NCI-H510A (cell line): ENCODE data around the gene INPP1.
A peak's percentile ranks its signal among the peaks of the same experiment; 100 is the strongest.
"Not testable (repeated sequence)": the region's sequence is repeated elsewhere in the genome, so short reads cannot be mapped to it uniquely, and the experiment has no call there.

Experiments
- DNase-seq: peaks from one replicate; lab custom pipeline; 2025; lab: John Stamatoyannopoulos, UW

Gene INPP1, protein sequence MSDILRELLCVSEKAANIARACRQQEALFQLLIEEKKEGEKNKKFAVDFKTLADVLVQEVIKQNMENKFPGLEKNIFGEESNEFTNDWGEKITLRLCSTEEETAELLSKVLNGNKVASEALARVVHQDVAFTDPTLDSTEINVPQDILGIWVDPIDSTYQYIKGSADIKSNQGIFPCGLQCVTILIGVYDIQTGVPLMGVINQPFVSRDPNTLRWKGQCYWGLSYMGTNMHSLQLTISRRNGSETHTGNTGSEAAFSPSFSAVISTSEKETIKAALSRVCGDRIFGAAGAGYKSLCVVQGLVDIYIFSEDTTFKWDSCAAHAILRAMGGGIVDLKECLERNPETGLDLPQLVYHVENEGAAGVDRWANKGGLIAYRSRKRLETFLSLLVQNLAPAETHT

DNA sequence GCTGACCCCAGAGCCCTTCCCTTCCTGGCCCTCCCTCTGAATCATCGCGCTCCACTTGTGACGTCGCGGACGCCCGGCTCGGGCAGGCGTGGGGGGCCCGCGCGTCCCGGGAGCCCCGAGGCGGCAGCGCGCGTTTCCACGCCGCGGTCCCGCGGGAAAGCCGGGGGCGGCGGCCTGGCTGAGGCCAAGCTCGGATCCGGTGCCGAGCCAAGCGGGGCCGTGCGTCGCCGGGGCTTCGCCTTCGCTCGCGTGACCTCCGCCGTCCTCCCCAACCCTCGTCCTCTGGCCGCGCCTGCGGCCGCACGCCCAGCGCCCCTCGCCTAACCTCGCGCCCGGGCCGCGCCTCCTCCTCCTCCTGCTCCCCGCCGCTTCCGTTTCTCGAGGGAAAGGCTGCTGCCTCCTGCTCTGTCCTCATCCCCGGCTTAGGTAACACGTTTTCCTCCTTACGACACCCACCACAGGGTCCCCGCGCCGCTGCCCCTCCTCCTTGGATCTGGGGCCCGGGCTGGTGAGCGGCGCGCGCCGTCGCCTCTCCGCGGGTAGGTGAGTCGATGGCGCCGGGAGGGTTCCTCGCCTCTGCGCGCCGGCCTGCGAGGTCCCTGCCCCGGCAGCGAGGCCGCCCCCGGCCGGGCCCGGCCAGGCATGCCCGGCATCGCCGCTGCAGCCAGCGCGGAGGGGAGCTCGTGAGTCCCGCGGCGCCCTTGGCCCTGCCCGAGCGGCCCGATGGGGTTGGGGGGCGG, at the start of gene INPP1:
INPP1 (plus strand) TSS at position 54 of the 740 bp plus-strand sequence. CDS start 16,514 bp downstream, outside the sequence.
- DNase-seq: peak; percentile 12

DNA sequence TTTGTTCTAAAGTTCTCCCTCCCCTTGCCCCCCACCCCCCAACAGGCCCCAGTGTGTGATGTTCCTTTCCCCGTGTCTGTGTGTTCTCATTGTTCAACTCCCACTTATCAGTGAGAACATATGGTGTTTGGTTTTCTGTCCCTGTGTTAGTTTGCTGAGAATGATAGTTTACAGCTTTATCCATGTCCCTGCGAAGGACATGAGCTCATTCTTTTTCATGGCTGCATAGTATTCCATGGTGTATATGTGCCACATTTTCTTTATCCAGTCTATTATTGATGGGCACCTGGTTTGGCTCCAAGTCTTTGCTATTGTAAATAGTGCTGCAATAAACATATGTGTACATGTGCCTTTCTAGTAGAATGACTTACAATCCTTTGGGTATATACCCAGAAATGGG, 45.5 kb upstream of the INPP1 start:
- not testable (repeated sequence) for DNase-seq

DNA sequence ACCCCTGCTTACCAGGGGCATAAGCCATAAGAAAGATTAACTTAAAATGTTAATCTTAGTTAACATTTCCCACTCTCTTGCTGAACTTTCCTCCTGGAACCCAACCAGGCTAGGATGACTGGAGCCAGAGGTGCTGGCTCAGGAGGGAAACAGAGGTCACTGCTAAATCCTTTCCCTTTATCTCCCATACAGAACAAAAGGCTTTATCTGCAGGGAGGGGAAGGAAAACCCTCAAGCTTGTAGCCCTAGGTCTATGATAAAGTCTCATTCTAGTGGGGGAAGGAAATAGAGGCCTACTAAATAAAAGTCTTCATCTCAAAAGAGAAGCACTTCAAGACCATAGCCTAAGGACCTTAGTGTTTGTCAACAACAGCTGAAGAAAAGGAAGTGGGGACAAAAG, 42.4 kb upstream of the INPP1 start:
- DNase-seq: no peak

DNA sequence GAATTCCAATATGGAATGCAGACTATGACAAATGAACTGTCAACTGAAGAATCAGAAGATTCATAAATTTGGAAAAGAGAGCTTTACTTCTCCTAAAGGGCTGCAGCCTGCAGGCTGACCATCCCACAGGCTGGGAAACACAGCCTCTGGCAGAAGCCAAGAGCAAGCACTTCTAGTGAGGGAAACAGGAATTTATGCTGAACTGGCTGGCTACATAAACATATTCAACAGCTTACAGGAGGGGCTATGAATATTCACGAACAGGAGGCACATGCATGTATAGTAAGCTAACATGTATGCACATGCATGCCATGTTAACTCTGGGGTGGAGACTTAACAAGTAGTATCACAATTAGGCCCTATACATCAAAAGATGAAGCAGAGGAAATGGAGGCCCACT, 41.3 kb upstream of the INPP1 start:
- DNase-seq: no peak

DNA sequence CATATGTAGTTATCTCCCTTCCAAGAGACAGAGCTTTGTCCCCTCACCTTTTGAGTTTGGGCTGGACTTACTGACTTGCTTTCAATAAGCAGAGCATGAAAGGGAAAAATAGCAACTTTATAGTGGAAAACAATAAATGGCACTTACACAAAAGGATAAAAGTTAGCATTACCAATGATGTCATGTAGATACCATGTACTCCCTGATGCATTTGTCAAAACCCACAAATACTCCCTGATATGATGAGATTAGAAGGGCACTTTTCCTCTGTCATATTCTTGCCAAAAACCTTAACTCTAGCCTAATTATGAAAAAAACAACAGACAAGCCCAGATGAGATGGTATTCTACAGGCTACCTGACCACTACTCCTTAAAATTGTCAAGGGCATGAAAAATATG, 39.7 kb upstream of the INPP1 start:
- DNase-seq: no peak

DNA sequence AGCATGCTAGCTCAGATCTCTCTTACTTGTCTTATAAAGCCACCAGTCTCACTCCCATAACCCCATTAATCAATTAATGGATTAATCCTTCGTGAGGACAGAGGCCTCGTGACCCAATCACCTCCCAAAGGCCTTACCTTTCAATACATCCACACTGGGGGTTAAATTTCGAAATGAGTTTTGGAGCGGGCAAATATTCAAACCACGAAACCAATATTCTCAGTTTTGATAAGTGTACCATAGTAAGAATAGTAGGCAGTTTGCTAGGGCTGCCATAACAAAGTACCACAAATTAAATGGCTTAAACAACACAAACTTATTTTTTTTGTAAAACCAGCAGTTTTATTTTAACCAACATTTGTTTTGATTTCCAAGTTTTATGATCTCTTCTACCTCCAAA, 39.0 kb upstream of the INPP1 start:
- no peak for DNase-seq

DNA sequence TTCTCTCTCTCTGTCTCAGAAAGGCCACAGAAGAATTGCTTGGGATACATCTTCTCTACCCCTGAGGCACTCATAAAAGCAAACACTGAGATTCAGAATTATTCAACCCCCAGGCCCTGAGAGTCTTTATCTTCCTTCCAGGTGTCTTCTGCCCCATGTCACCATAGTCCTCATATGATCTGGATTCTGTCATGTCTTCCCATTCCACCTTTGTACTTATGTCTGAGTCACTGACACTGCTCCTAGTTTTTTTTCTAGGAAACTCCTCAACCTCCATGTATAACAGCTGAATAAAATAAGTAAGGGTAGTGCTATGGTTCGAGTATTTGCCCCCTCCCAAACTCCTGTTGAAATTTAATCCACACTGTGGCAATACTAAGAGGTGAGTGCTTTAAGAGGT, 35.4 kb upstream of the INPP1 start:
- DNase-seq: no peak

DNA sequence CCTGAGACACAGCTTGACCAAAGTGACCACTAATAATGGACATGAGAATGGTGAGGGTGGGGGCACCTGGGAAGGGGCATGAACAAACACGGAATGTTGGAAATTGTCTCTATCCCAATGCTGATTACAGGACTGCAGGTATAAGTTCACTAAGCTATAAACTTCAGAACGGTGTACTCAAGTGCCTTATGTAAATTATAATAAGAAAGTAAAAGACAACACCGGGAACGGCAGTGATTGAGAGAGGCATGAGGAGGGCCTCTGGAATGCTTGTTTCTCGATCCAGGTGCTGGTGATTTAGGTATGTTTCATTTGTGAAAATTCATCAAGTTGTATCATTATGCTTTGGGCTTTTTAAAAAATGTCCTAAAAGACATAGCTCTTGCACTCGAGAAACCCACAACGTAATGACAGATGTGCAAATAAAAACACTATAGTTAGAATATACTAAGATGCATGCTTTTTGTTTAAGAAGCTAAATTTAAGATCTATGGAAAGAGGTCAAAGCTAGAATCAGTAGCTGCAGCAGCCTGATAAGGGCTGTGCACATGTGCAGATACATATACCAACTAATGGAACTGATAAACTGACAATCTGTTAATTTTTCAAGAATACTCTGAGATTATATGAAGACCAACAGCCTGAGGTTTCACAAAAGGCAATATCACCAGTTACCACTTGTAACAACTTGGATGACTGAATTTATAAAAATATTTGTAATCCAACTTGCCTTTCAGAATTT, 31.3 kb upstream of the INPP1 start:
- no peak for DNase-seq

DNA sequence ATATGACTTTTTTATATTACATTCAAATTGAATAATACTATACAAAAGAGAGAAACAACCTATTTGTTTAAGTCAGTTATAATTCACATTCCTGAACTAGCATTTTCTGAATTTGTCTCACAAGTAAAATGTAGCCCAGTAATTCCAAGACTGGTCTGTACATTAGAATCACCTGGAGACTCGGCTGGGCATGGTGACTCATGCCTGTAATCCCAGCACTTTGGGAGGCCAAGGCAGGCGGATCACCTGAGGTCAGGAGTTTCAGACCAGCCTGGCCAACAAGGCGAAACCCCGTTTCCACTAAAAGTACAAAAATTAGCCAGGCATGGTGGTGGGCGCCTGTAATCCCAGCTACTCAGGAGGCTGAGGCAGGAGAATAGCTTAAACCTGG, 30.8 kb upstream of the INPP1 start:
- DNase-seq: not testable (repeated sequence)

DNA sequence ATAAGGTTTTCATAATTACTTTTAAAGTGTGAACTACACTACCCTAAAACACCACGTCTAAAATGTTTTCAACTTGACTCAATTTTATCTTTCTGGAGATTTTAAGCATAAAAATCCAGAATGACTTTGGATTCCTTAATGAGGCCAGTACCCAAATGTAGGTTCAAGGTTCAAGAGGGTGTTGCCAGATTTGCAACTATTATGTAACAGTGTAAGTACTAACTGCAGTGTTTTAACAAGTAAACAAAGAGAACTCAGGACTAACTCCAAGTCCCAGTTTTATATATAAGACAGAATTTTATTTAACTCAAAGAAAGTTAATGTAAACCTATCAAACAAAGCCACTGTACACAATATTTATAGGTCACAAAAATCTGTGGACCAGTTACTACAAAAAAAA, 29.5 kb upstream of the INPP1 start:
- no peak for DNase-seq

DNA sequence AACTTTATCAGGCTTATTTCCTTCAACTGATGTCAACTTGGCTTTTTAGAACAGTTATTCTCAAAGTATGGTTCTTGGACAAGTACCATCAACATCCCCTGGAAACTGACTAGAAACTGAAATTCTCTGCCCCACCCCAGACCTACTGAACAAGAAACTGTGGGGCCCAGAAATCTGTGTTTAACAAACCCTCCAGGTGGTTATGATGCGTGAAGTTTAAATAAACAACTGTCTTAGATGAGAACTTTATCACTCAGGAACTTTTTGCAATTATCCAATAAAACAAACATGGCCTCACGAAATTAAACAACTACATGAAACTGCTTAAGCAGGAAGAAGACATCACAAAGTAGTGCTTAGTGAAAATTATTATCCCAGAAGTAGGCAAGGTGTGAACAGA, 28.1 kb upstream of the INPP1 start:
- peak; percentile 50 for DNase-seq

DNA sequence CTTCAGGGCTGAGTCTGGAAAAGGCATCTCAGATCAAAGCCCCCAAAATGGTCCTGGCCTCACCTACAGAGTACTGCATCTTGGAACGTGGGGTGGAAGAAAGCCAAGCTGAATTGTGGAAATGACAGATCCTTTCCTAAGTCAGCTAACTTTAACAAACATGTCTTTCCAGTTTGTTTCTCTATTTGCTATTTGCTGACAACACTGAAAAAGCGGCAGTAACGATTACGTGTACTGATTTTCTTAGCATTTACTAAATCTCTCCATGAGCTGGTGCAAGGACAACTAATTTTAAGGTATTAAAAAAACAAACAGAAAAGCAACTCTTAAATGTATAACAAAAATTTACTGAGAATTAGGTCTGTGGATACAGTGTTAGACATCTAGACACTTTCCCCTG, 24.9 kb upstream of the INPP1 start:
- DNase-seq: no peak

DNA sequence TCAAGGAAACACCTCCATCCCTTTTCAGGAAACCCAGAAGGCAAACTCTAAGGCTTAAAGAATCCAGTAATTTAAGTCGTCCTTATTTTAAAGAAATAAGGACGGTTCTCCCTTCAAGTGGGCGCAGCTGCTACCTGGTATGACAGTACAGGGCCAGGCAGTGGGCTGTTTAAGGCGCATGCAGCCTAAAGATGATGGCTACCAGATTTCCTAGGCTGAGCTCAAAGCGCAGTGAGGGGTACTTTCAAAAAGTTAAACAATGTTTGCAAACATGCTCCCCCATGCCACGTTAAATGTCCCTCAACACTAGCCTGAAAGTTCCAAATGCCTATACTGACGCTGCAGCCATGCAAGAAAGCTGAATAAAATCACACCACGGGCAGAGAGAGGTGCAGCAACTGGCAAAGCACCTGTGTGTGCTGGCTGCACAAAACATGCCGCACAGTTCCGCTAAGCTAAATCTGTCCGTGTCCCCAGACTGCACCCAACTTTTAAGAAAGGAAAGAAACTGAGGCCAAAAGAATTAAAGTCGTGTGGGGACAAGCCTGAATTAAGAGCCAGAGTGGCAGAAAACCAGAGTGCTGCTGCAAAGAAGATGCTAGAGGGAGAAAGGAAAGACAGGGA, 24.3 kb upstream of the INPP1 start:
- no peak for DNase-seq

DNA sequence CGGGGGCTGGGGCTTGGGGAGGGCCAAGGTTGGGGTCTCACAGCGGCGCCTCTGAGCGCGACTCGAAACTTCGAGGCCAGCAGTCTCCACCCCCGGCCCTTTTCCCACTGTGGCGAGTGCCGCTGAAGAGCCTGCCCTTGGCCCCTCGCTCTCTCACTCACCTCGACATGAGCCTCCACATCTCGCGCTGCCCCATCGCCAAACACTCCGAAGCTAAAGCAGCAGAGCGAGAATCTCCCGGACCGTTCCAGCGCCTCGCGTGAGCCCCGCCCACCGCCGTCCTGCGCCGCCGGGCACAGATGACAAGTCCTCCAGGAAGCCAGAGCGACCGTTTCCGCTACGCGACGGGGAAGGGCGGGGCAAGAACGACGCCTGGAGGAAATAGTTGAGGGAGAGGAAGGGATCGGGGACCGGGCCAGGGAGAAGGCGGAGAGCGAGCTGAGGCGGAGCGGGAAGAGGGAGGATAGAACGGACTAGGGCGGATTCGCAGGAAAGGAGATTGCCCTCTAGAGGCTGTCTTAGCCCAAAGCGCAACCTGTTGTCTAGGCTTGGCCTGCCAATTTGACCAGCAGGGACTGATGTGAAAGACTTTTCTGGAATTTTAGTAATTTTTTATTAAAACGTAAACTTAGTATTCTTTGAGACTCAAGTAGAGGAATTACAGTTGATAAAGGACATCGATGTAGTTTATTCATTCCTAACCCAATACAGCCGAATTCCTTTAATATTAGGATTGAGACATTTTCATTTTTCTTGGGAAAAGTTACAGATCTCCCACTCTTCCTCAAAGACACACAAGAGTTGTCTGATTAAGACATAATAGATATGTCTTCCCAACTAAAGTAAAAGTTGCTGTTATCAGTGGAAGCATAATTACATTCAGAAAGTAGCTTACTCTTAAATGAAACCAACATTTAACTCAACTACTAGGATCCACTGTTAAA, 23.6 kb upstream of the INPP1 start, which contains the start of gene HIBCH:
HIBCH (minus strand) TSS at position 272 of the 944 bp plus-strand sequence; CDS start at position 196, 76 bp downstream.
- peak; percentile 96 for DNase-seq

DNA sequence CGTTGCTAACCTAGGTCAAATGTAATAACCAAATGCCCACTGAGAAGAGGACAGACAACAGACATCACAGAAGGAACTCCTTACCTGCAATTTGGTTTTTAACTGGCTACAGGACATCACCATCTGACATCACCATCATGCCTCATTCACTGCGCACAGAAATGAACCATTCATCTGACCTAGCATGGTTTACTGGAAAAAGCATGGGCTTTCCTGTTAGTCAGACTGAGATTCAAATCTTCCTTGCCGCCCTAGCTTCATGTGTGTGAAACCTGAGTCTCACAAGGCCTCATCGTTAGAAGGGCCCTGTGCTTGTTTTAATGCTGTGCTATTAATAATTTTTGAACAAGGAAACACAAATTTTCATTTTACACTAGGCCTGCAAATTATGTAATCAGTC, 22.7 kb upstream of the INPP1 start:
- DNase-seq: no peak

DNA sequence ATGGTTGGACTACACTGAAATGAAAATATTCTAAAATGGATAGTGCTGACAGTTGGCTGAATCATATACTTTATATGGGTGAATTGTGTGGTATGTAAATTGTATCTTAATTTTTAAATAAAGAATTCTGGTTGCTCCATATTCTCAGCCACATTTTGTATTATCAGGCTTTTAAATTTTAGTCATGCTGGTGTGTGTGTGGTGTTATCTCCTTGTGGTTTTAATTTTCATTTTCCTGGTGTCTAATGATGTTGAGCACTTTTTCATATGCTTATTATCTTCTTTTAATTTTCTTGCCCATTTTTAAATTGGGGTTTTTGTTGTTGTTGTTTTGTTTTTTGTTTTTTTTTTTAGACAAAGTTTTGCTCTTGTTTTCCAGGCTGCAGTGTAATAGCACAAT, 20.0 kb upstream of the INPP1 start:
- no peak for DNase-seq

DNA sequence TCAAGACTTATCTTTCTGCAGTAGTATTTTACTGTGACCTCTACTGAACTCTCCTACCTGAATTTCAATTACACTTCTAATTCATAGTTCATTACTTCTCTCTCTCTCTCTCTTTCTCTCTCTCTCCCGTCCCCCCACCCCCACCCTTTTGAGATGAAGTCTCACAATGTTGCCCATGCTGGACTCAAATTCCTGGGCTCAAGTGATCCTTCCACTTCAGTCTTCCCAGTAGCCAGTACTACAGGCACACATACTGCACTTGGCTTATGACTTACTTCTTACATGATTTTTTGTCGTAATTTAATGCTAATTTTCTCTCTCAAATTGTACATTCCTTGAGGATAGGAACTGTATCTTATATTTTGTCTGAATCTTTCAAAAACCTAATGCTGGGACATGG, 17.8 kb upstream of the INPP1 start:
- DNase-seq: no peak

DNA sequence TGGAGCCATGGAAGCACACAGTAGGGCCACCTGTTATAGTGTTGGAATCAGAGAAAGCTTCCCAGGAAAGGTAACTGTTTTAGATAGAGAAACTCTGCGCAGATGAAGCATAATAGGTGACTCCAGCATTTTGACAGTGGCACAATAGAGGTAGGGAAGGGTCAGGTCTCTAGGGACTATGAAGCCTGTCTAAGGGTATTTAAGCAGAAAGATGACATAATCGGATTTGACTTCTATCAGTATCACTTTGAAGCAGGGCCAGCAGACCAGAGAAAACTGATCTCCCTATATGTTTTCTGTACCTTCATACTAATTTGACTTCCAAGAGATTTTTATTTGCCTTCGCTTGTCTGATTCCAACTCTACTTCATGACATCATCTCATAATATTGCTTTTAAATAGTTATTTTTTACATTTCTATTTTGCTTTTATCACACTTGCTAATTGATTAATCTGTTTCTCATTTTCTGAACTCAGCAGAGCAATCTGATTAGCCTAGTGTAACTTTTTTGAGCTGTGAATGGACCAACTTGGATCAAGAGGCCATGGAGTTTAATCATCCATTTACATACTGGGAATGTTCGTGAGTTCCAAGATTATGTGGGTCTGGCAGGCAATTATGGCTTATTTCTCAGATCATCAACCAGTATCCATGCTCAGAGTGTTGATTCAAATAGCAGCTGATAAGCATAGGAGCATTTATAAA, 15.4 kb upstream of the INPP1 start:
- DNase-seq: no peak

DNA sequence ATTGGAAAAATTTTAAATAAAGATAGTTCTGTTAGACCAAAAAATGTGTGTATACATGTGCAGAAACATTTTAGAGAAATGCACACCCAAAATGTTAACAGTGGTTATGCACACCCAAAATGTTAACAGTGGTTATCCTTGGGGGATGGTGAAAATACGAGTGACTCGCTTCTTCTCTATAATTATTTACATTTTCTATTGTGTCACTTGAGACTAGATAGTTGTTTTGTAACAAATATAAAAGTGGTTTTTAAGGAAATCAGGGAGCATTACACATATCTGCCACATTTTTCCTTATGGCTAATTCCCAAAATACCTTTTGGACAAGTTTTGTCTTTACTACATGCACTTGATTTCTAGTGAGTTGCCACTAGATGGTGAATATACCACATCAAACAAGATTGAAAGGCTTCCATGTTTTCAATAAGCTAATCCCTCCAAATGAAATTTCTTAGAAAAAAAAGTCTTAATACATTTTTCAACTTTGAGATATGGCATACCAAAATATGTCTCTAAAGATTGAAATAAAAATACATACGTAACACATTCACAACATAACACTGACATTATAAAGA, 14.7 kb upstream of the INPP1 start:
- DNase-seq: no peak

DNA sequence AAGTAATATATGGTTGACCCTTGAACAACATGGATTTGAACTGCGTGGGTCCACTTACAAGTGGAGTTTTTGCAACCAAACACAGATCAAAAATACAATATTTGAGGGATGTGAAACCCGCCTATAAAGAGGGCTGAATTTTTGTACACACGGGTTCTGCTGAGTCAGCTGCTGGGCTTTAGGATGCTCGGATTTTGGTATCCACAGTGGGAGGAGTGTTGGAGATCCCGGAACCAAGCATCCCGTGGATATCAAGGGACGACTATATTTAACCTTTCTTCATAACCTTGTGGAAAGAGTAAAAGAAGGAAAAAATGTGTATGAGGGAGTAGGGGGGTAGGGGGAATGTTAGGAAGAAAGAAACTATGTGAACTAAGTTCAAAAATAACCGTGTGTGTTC, 10.0 kb upstream of the INPP1 start:
- no peak for DNase-seq
